Uterus (tissue), 4 donors: ENCODE measurements around the gene WNT9A. TPM values are rescaled to one million over a fixed set of nuclear protein-coding genes. Genes with fewer than 3 reads are reported as not detected.

Source experiments
- DNase-seq, 2 donors: peaks; one replicate each; pipeline ENCODE4 v3.0.0-alpha.2; 2019 to 2020
- H3K27ac ChIP-seq, 2 donors: fragments of 200-600 bp; sonication (generic); 1 replicate in 1 of 2; 2 replicates in 1 of 2; pipeline ENCODE4 v1.5.1; 2016 to 2018
- H3K27me3 ChIP-seq, 2 donors: fragments of 200-600 bp; sonication (generic); one replicate each; pipeline ENCODE4 v1.5.1; 2018 to 2019; ENCODE audit warnings: control low read depth in 1 of 2
- H3K36me3 ChIP-seq, 2 donors: fragments of 200-600 bp; sonication (generic); one replicate each; pipeline ENCODE4 v1.5.1; 2019; ENCODE audit warnings: control low read depth in 1 of 2
- H3K4me1 ChIP-seq, 2 donors: fragments of 200-600 bp; sonication (generic); one replicate each; pipeline ENCODE4 v1.5.1; 2018 to 2019; ENCODE audit warnings: control low read depth in 1 of 2
- H3K4me3 ChIP-seq, 2 donors: fragments of 200-600 bp; sonication (generic); 1 replicate in 1 of 2; 2 replicates in 1 of 2; pipeline ENCODE4 v1.5.1; 2018 to 2019; ENCODE audit warnings: mild to moderate bottlenecking in 1 of 2
- H3K9me3 ChIP-seq, 2 donors: fragments of 200-600 bp; sonication (generic); one replicate each; pipeline ENCODE4 v1.5.1; 2019; ENCODE audit warnings: control low read depth in 1 of 2
- CTCF ChIP-seq, 4 experiments: fragments of 200-600 bp in 2 of 4; fragments of 450-650 bp in 2 of 4; sonication (generic) in 2 of 4; IDR thresholded peaks; one replicate each; pipeline ENCODE4 v1.5.1; 2016 to 2019; ENCODE audit warnings: antibody characterized with exemption in 4 of 4, mild to moderate bottlenecking in 2 of 4, moderate library complexity in 1 of 4
- POLR2A ChIP-seq, 2 donors: fragments of 450-650 bp; IDR thresholded peaks; one replicate each; pipeline ENCODE4 v1.6.1; 2016; ENCODE audit warnings: antibody characterized with exemption in 2 of 2, mild to moderate bottlenecking in 1 of 2, moderate library complexity in 1 of 2
- intact Hi-C: fragments of 100-400 bp; cut with DNase I; formaldehyde crosslinking; loops from one replicate; pipeline ENCODE4 v1.15.1; 2023; ENCODE audit warnings: low total_unique reads
- total RNA-seq, 4 donors: library from RNA; depleted of rRNA in 3 of 4; stranded (reverse); fragments of >200 nt in 3 of 4; gene quantifications; one replicate each; pipeline versions ENCODE4 v1.1.0 to v1.2.4, GENCODE V29; 2014 to 2023
- donor health status: DM: yes; HTN: yes; CAD: no.

The WNT9A gene
- total RNA-seq, 4 donors from 2014 or later: 2.4 to 6.8 (median 4.4) TPM; not detected in 1

DNA sequence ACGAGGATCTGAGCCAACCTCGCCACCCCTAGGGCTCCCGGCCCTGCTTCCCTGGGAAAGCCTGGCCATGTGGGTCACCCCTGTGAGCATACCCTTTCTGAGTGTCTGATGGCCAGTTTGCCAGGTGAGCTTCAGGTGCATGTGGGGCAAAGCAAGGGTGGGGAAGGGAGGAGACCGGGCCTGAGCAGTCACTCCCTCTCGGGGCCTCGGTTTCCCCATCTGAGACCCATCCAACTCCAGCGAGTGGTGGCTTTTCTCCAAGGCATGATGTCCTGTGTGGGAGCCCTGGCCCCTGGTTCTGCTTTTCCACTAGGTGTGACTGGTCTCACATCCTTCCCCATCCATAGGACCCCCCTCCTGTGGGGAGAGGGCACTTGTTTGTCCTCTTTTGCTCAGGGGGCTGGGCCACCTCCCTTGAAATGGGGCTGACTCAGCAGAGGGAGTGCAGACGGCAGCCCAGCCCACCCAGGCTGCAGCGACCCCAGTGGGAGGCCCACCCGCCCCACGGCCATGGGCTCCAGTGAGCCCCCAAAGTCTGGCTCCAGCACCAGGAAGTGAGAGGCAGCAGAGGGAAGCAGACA, 1.7 kb upstream of the WNT9A start:
- intact Hi-C loops: loop anchor here (5.0 kb wide), 1 partner anchor 187 kb away; no protein-coding TSS in a partner anchor
- Histone ChIP-seq H3K9me3 (no peaks in the 10 kb centered on the region), H3K4me3 (no peak overlapping the region), H3K27ac (no peak overlapping the region), H3K27me3 (no peaks in the 10 kb centered on the region), H3K4me1 (peaks cover 0 to 13% of the 10 kb centered on the region in 2 donors), H3K36me3 (no peaks in the 10 kb centered on the region)
- DNase-seq: no peak
- TF ChIP-seq POLR2A (IDR thresholded peaks at IDR 0.05) (no peak), CTCF (IDR thresholded peaks at IDR 0.05) (no peak)

GRCh38 chr1:227948493-227949260, 945 bp upstream of the WNT9A start:
- peak in 1 of 2 donors; percentile 17 for DNase-seq
- peaks cover 0 to 13% of the 10 kb centered on the region in 2 donors for H3K4me1 ChIP-seq
- H3K27ac ChIP-seq: peak overlapping the region; percentile 29 to 93

GRCh38 chr1:227947386-227947675, 401 bp downstream of the WNT9A start:
- Histone ChIP-seq H3K36me3 (no peaks in the 10 kb centered on the region), H3K9me3 (no peaks in the 10 kb centered on the region), H3K27ac (peak overlapping the region; percentile 73 to 83), H3K27me3 (no peaks in the 10 kb centered on the region), H3K4me3 (peak overlapping the region; percentile 29 to 48), H3K4me1 (peaks cover 0 to 13% of the 10 kb centered on the region in 2 donors)
- DNase-seq: no peak
- TF ChIP-seq CTCF (IDR thresholded peaks at IDR 0.05) (no peak), POLR2A (IDR thresholded peaks at IDR 0.05) (no peak)
- intact Hi-C loops: loop anchor here (5.0 kb wide), 1 partner anchor 185 kb away; no protein-coding TSS in a partner anchor

More at GRCh38 chr1:227948493-227949260, 945 bp upstream of the WNT9A start:
- no peak for TF ChIP-seq CTCF (IDR thresholded peaks at IDR 0.05)
- TF ChIP-seq POLR2A (IDR thresholded peaks at IDR 0.05): no peak
- intact Hi-C loops: loop anchor here (5.0 kb wide), 1 partner anchor 186 kb away; no protein-coding TSS in a partner anchor
- Histone ChIP-seq H3K36me3 (no peaks in the 10 kb centered on the region), H3K27me3 (no peaks in the 10 kb centered on the region), H3K4me3 (peak overlapping the region; percentile 39 to 70), H3K9me3 (no peaks in the 10 kb centered on the region)

DNA sequence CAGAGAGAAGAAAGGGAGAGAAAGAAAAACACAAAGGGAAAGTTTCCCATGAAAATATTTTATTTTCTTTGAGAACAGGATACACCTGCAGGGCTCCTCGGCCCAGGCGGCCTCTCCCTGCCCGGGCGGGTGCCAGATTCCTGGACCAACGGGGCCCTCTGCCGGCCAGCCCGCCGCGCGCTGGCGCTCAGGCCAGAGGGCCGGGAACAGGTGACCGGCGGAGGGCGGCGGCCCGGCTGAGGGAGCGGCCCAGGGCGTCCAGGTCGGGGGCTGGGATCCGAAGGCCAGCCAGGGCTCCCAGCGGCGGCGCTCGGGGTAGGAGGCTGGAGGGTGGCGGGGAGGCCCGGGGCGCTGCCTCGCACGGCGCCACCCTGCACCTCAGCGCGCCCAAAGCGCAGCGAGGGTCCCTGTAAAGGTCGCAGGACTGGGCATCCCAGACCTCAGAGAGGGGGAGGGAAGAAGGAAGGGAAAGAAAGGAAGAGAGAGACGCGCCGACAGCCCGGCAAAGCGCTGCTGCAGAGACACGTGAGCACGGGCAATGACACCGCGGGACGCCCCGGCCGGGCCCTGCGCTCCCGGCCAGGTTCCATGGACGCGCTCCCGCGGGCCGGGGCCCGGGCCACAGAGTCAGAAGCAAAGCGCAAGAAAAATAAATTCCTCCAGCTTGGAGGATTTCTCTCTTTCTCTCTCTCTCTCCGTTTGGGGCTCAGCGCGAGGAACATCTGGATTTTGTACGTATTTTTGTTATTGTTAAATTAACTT, 927 bp downstream of the WNT9A start:
- no peaks in the 10 kb centered on the region for H3K36me3 ChIP-seq
- DNase-seq: peak; percentile 72 to 80
- H3K4me3 ChIP-seq: peak overlapping the region; percentile 29 to 48
- H3K27ac ChIP-seq: peak overlapping the region; percentile 73 to 83
- no peaks in the 10 kb centered on the region for H3K27me3 ChIP-seq
- peaks cover 0 to 13% of the 10 kb centered on the region in 2 donors for H3K4me1 ChIP-seq
- H3K9me3 ChIP-seq: no peaks in the 10 kb centered on the region
- TF ChIP-seq CTCF (IDR thresholded peaks at IDR 0.05): peak; percentile 69 to 95 (median 86)
- TF ChIP-seq POLR2A (IDR thresholded peaks at IDR 0.05): peak in 1 of 2 donors; percentile 2
- intact Hi-C loops: loop anchor here (5.0 kb wide), 1 partner anchor 185 kb away; no protein-coding TSS in a partner anchor
